ENCODE results near the gene SH2D3A. TPM values are rescaled to one million over a fixed set of nuclear protein-coding genes. Genes with fewer than 3 reads are reported as not detected.

The SH2D3A gene
- total RNA-seq, 4 donors from 2014 or later: 1.0 to 5.4 TPM; not detected in 2

GRCh38 chr19:6734096-6734696 lies 33.0 kb downstream of the SH2D3A start:
- Histone ChIP-seq H3K27ac (no peak overlapping the region), H3K9me3 (no peaks in the 10 kb centered on the region), H3K27me3 (no peaks in the 10 kb centered on the region), H3K36me3 (no peaks in the 10 kb centered on the region), H3K4me1 (peaks cover 0 to 12% of the 10 kb centered on the region in 2 donors), H3K4me3 (no peak overlapping the region)
- intact Hi-C loops (cut with DNase I; ENCODE audit: low total_unique reads): no loop called here
- no peak for DNase-seq
- TF ChIP-seq CTCF (IDR thresholded peaks at IDR 0.05) (no peak), POLR2A (IDR thresholded peaks at IDR 0.05) (no peak)

- H3K4me3 ChIP-seq: no peak overlapping the region
- DNase-seq: no peak
- no peaks in the 10 kb centered on the region for H3K36me3 ChIP-seq
- no peaks in the 10 kb centered on the region for H3K9me3 ChIP-seq
- no peak overlapping the region for H3K27ac ChIP-seq
- peaks cover 0 to 7% of the 10 kb centered on the region in 2 donors for H3K4me1 ChIP-seq
- intact Hi-C loops (cut with DNase I; ENCODE audit: low total_unique reads): no loop called here
- TF ChIP-seq POLR2A (IDR thresholded peaks at IDR 0.05) (no peak), CTCF (IDR thresholded peaks at IDR 0.05) (no peak)
- no peaks in the 10 kb centered on the region for H3K27me3 ChIP-seq
Observed at GRCh38 chr19:6733338-6734095, 33.7 kb downstream of the SH2D3A start.

DNA sequence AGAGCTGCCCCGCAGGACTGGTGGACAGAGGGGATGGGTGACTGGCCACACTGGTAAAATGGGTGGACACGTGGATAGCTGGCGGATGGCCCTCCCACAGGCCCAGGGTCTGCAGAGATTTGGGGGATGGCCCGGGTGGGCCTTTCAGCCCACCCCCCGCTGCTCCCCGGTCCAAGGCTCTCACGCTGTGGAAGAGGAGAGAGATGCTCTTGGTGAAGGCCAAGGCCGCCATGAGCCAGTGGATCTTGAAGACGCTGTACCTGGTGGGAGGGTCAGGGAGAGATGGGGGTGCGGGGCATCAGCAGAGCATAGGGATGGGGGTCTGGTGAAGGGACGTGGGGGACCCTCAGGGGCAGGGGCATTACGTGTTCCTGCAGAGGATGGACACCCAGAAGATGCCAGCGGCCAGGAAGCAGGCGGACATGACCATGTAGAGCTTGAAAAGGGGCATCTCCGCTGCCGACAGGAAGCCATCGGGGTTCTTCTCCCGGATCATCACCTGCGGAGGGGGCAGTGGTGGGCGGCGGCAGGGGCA lies 34.4 kb downstream of the SH2D3A start:
- Histone ChIP-seq H3K4me3 (no peak overlapping the region), H3K27me3 (no peaks in the 10 kb centered on the region), H3K36me3 (no peaks in the 10 kb centered on the region), H3K9me3 (no peaks in the 10 kb centered on the region), H3K4me1 (peaks cover 0 to under 1% of the 10 kb centered on the region in 2 donors), H3K27ac (no peak overlapping the region)
- TF ChIP-seq POLR2A (IDR thresholded peaks at IDR 0.05) (no peak), CTCF (IDR thresholded peaks at IDR 0.05) (no peak)
- DNase-seq: no peak
- intact Hi-C loops (cut with DNase I; ENCODE audit: low total_unique reads): no loop called here

DNA sequence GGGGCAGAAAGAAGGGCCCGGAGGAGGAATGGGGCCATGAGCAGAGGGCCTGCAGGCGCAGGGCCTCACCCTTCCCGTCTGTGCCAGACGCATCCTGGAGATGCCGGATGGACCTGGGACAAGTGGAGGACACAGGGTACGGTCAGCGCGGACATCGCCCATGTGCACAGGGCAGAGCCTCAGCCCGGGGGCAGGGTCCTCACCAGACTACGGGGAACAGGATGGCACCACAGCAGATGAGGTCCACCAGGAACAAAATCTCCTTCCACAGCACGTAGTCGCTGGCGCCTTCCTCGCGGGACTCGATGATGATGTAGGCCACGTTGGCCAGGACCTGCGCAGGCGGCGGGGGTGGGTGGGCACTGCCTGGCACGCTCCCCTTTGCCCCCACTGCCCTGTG lies 35.4 kb downstream of the SH2D3A start:
- Histone ChIP-seq H3K27me3 (no peaks in the 10 kb centered on the region), H3K4me1 (no peaks in the 10 kb centered on the region), H3K27ac (no peak overlapping the region), H3K9me3 (no peaks in the 10 kb centered on the region), H3K4me3 (no peak overlapping the region), H3K36me3 (no peaks in the 10 kb centered on the region)
- TF ChIP-seq CTCF (IDR thresholded peaks at IDR 0.05): no peak
- no peak for TF ChIP-seq POLR2A (IDR thresholded peaks at IDR 0.05)
- no peak for DNase-seq
- intact Hi-C loops (cut with DNase I; ENCODE audit: low total_unique reads): no loop called here

All from uterus (tissue), 4 donors.